Measurements from ENCODE around the gene CEBPA. TPM values are rescaled to one million over a fixed set of nuclear protein-coding genes. Genes with fewer than 3 reads are reported as not detected.
"Not testable (repeated sequence)": the region's sequence is repeated elsewhere in the genome, so short reads cannot be mapped to it uniquely, and the experiment has no call there.

CEBPA gene
- total RNA-seq, 1 experiment from 2014 or later = not detected

DNA sequence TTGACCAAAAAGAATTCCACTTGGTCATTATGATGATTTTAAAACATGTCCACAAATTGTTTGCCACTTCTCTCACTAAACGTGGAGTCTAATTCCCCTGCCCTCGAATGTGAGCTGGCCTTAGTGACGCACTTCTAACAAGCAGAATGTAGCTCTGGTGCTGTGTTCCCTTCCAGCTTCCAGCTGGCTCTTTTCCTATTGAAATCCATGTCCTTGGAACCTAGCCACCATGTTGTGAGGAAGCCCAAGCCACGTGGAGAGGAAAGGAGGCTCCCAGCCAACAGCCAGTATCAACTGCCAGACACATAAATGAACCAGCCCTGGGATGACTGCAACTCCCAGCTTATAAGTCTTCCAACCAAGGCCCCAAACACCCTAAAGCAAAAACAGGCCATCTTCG lies 23.6 kb upstream of the CEBPA start:
- DNase-seq (ENCODE audit: low read depth) = peak; percentile 23

DNA sequence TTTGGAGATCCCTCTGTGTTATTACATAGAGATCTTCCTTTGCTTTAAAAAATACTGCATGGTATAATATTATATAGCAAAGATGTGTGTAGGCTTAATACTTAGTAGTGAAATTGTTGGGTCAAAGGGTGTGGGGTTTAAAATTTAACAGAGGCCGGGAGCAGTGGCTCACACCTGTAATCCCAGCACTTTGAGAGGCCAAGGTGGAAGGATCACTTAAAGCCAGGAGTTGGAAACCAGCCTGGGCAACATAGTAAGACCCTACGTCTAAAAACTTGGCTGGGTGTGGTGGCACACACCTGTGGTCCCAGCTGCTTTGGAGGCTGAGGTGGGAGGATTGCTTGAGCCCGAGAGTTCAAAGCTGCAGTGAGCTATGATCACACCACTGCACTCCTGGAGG lies 22.3 kb upstream of the CEBPA start:
- DNase-seq (ENCODE audit: low read depth) = no peak

DNA sequence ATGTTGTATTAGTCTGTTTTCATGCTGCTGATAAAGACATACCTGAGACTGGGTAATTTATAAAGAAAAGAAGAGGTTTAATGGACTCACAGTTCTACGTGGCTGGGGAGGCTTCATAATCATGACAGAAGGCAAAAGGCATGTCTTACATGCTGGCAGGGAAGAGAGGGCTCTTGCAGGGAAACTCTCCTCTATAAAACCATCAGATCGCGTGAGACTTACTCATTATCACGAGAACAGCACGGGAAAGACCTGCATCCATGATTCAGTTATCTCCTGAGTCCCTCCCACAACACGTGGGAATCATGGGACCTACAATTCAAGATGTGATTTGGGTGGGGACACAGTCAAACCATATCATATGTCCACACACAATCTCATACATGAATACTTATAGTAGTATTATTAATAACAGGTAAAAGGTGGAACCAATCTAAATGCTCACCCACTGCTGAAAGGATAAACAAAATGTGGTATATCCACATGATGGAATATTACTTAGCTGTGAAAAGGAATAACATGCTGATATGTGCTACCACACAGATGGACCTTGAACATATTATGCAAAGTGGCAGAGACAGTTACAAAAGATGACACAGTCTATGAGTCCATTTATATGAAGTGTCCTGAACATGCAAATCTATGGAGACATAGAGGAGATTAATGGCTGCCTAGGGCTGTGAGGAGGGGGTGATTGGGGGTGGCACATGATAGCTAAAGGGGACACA lies 20.9 kb upstream of the CEBPA start:
- DNase-seq (ENCODE audit: low read depth) = no peak

DNA sequence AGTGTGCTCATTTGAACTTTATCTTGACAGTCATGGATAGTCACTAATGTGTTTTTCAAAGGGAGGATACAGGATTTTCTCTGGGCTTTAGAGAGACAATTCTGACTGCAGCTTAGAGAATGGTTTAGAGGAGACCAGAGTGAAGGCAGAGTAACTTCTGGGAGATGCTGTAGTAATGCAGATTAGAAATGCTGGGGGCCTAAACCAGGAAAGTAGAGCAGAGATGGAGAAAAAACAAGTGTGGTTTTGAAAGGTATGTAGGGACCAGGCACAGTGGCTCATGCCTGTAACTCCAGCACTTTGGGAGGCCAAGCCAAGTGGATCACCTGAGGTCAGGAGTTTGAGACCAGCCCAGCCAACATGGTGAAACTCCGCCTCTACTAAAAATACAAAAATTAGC lies 18.3 kb upstream of the CEBPA start:
- DNase-seq (ENCODE audit: low read depth) = no peak

DNA sequence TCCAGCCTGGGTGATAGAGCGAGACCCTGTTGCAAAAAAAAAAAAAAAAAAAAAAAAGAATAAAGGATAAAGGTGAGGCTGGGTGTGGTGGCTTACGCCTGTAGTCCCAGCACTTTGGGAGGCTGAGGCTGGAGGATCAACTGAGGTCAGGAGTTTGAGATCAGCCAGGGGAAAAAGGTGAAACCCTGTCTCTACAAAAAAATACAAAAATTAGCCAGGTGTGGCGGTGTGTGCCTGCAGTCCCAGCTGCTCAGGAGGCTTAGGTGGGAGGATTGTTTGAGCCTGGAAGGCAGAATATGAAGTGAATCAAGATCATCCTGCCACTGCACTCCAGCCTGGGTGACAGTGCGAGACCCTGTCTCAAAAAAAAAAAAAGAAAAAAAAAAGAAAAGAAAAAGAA lies 15.7 kb upstream of the CEBPA start:
- not testable (repeated sequence) for DNase-seq (ENCODE audit: low read depth)

DNA sequence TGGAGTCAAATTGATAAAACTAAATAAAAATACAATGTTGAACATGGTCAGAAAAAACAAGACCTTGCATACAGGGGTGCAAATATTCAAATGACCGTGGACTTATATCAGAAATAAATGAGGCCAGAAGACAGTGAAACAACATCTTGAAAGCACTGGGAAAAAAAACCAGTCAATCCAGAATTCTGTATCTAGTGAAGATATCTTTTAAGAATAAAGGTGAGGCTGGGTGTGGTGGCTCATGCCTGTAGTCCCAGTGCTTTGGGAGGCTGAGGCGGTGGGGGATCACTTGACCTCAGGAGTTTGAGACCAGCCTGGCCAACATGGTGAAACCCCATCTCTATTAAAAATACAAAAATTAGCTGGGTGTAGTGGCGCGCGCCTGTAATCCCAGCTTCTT lies 15.2 kb upstream of the CEBPA start:
- DNase-seq (ENCODE audit: low read depth) = no peak

DNA sequence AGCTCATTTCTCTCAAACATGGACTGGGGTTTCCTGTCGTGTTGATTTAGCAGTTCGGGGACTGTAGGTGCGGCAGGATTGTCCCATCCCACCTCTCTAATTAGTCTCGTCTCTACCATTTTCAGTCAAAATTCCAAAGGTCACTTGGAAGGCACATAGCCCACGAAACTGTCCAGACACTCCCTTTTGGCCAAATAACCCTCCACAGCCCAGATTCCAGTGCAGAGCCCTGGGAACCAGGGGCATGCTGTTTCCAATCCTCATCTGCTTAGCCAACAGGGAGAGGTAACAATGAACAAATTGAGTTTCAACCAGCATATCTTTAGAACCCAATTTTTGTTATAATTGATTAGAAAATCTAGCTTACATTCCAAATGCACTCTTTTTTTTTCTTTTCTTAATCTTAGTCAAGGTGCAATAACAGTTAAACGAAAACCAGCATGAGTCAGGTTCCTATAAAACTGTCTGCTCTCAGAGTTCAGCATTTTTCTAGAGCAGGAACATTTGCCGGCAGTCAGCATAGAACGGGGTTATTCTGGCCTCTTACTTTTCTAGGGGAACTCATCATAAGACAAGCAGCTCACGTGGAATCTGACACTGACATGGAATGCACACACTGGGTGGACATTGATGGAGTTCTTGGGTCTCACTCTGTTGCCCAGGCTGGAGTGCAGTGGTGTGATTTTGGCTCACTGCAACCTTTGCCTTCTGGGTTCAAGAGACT lies 14.4 kb upstream of the CEBPA start:
- DNase-seq (ENCODE audit: low read depth) = no peak

DNA sequence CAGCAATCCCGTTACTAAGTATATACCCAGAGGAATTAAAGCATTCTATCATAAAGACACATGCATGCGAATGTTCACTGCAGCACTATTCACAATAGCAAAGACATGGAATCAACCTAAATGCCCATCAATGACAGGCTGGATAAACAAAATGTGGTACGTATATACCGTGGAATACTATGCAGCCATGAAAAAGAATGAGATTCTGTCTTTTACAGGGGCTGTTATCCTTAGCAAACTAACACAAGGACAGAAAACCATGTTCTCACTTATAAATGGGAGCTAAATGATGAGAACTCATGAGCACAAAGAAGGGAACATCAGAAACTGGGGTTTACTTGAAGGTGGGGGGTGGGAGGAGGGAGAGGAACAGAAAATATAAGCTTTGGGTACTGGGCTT lies 10.5 kb upstream of the CEBPA start:
- DNase-seq (ENCODE audit: low read depth) = not testable (repeated sequence)

DNA sequence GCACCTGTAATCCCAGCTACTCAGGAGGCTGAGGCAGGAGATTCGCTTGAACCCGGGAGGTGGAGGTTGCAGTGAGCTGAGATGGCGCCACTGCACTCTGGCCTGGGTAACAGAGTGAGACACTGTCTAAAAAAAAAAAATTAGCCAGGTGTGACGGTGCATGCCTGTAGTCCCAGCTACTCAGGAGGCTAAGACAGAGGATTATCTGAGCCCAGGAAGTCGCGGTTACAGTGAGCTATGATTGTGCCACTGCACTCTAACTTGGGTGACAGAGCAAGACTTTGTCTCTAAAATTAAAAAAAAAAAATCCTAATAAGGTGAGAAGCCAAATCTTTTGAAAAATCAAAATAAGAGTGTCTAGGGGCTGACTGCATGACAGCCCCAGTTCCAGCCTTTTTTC lies 9.7 kb upstream of the CEBPA start:
- DNase-seq (ENCODE audit: low read depth) = no peak

DNA sequence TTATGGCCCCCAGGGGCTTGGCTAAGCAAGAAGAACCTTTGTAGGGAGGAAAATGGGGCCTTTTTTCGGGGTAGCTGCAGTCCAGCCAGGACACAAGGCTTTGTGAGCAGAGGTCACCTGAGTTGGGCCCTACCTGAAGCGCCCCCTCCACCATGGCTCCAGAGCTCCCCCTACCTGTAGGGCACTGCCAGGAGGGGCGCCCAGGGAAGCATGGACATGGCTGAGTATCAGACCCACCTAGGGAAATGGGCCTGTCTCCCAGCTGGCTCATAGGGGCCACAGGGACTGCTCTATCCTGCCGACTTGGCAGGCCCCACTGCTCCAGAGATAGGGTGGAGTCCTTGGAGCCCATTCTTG lies 9.0 kb upstream of the CEBPA start:
- DNase-seq (ENCODE audit: low read depth) = no peak

DNA sequence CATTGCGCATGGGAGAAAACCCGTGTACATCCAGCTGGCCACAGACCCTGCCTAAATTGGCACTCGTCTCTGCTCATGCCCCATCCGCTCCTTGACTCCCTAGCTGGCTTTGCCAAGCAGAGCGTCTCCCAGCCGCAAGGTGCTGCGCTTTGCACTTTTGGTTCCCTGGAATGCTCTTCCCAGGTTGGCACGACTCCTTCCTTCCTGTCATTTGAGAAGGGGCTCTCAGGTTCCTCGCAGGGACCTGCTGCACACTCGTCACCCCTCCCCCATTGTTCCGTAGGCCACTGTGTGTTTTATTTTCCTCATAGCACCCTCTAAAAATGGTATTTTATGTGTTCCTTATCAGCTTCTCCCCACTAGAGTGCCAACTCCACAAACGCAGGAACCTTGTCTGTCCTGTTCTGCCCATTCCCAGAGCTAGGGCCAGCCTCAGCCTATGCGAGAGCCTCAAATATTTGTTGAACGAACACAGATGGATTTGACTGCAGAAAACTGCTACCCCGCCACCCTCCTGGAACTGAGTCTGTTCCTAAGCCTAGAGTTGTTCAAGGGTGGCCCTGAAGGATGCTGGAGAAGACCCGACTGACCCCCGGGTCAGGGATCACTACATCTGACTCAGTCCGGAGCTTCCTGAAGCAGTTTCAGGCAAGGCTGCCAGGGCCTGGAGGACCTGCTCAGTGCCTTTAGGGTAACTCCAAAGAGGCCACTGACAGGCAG lies 8.4 kb upstream of the CEBPA start:
- DNase-seq (ENCODE audit: low read depth) = no peak

DNA sequence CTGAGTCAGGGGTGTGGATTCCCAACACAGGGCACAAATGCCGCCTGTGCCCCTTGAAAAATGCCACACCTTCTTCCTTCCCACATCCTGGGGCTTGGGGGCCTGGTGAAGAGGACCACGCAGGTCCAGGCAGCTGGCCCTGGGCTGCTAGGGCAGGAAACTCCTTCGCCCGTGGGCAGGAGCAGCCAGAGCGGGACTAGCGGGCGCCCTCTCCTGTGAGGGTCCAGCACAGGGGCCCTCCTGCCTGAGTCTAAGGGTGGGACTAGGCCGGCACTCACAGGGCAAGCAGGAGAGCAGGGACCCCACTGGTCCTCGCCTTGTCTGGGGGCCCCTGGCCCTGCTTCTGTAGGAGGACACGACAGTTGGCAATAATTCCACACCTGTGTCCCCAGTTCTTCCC lies 7.5 kb upstream of the CEBPA start:
- DNase-seq (ENCODE audit: low read depth) = no peak

DNA sequence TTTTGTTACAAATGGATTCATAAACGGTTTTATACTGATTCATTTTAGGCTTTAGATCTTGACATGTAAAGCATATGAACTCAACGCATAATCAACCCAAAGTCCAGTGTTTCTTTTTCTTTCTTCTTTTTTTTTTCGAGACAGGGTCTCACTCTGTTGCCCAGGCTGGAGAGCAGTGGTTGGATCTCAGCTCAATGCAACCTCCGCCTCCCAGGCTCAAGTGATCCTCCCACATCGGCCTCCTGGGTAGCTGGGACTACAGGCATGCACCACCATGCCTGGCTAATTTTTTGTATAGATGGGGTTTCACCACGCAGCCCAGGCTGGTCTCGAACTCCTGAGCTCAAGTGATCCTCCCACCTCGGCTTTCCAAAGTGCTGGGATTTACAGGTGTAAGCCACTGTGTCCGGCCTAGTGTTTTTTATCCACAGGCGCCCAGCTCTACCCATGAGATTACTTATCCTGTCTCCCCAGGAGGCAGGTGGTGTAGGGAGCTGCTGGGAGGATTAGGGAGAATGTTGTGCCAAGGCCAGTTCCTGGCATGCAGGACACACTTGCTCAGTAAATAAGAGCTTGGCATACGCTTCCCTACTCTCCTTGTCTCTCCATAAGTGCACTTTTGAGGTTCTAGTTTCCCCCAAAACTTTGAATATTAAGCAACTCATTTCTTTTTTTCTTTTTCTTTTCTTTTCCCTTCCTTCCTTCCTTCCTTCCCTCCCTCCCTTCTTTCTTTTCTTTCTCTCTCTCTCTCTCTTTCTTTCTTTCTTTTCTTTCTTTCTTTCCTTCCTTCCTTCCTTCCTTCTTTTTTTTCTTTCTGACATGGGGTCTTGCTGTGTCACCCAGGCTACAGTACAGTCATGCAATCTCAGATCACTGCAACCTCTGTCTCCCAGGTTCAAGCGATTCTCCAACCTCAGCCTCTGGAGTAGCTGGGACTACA lies 4.8 kb upstream of the CEBPA start:
- no peak for DNase-seq (ENCODE audit: low read depth)

DNA sequence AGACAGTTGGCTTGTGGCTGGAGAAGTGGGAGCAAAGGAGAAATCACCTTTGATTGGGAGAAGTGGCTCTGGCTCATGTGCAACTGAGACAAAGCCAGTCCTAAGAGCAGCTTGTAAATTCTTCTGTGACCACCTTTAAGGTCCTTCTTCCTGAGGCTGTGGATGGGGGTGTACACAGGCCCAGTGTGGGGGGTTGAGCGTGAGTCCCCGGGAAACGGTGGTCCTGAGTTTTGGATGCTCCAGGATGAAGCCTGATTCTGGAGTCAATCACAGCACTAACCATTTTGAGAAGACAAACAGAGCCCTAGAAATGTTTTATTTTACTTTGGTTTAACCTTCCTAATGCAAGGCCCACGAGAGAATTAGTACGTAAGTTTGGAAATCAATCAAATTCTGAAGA lies 3.9 kb upstream of the CEBPA start:
- no peak for DNase-seq (ENCODE audit: low read depth)

DNA sequence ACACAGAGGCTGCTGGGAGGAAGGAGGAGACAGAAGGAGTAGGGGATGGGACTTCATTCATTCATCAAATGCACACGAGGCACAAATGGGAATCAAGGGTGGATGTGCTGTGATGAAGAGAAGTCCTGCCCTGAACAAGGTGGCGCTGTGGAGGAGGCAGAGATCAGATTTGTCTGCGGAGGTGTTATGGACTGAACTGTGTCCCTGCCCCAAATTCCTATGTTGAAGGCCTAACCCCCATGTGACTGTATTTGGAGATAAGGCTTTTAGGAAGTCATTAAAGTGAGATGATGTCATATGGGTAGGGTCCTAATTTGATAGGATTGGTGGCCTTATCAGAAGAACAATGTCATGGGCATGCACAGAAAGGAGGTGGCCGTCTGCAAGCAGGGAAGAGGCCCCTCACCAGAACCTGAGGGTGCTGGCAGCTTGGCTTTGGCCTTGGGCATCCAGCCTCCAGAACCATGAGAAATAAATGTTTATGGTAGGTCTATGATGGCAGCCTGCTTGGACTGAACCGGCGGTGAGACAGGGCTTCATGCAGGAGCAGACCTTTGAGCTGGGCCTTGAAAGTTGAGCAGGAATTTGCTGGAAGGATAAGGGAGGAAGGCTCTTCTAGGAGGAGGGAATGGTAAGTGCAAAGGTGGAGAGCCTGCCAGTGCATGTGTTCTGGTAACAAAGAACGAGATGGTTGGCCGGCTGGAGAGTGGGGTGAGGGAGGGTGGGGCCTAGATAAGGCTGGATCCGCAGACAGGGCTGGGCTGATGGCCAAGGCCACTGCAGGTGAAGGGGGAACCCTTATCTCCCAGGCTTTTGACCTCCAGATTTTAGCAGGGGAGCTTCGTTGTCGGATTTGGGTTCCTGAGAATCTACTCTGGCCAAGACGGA lies 2.7 kb upstream of the CEBPA start:
- no peak for DNase-seq (ENCODE audit: low read depth)

DNA sequence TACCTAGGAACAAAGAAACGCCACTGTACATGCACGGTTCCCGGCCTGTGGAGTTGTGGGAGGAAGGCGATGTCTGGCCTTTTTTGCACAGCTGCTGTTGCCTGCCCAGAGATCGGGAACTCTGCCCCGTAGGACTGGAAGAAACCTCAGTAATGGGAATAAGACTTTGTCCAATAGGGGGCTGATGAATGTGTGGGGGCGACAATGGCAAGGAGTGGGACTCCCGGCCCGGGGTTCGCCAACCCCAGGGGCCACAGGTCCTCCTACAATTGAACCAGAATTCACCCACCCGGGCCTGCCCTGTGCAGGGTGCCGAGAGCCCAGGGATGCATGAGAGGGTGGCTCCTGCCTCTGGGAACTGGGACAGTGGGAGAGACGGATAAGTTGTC lies 2.0 kb upstream of the CEBPA start:
- DNase-seq (ENCODE audit: low read depth) = no peak

DNA sequence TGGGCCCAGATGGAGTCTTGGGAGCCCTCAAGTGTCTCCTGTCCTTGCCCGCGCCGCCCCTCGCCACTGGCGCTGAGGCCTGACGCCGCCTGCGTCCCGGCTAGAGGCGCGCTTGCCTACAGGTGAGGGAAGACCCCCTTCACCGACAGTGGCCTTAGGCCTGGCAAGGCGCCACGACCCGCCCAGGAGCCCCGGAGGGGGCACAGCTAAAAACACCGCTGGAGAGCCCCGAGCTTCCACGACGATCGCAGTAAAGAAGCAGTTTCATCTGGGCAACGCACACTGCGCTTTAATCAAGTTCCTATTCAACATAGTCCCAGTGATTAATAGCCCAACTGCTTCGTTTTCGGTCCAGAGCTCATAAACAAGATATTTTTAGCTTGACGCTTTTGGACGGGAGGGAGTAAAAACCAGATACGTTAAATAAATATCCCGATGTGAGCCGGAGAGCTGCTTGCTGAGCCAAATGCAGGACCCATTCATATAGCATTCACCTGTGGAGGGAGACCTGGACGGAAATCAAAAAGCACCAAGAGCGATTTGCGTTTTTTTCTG lies 1.5 kb upstream of the CEBPA start:
- no peak for DNase-seq (ENCODE audit: low read depth)

DNA sequence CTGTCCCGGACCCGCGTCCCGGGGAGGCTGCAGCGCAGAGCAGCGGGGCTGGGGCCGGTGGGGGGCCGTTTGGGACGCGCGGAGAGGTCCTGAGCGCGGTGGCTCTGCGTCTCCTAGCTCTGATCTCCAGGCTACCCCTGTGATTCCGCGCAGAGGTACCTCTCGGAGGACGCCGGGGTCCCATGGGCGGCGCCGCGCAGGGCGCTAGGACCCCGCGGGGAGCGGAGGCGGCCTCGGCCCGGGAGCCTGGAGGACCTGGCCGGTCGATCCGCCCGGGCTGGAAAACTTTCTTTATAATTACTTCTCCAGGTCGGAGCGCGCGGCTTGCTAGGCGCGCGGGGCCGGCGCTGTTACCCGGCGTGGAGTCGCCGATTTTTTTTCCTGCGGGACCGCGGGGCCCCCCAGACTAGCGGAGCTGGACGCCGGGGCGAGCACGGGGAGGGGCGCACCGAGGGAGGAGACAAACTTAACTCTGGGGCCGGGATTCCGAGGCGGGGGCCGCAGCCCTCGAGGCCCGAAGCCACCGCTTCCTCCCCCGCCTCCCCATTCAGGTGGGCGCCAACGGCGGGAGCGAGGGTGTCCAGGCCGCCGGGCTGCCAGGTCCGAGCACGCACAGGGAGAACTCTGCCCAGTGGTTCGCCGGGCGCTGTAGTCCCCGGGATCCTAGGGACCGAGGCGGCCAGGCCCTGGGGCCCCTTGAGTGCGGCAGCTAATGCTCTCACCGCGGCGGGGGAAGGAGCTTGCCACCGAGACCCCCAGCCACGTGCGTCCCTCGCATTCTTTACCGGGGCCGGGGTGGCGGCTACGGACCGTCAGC lies 848 bp upstream of the CEBPA start:
- DNase-seq (ENCODE audit: low read depth) = no peak

DNA sequence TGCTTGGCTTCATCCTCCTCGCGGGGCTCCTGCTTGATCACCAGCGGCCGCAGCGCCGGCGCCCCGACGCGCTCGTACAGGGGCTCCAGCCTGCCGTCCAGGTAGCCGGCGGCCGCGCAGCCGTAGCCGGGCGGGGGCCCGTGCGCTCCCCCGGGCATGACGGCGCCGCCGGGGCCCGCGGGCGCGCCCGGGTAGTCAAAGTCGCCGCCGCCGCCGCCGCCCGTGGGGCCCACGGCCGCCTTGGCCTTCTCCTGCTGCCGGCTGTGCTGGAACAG lies 497 bp downstream of the CEBPA start:
- no peak for DNase-seq (ENCODE audit: low read depth)
